Lung (tissue), 12 donors: ENCODE measurements around the gene RELB. TPM values are rescaled to one million over a fixed set of nuclear protein-coding genes. Genes with fewer than 3 reads are reported as not detected.

Experiments used
- ATAC-seq: fragments of 200-7000 bp; cut with Tn5 transposase; one replicate; pipeline ENCODE4 v1.9.1; 2020; ENCODE audit warnings: moderate number of reproducible peaks; ENCODE audit not compliant: insufficient read depth, low FRiP score
- DNase-seq, 3 donors: peaks; one replicate each; pipeline ENCODE4 v3.0.0-alpha.2; 2013 to 2017
- H3K27ac ChIP-seq, 2 donors: one replicate each; pipeline ENCODE4 v1.5.1; 2013; ENCODE audit warnings: mild to moderate bottlenecking in 2 of 2, moderate library complexity in 2 of 2, control low read depth in 1 of 2, inconsistent platforms in 1 of 2, low read depth in 1 of 2, low read length in 1 of 2
- H3K27me3 ChIP-seq, 3 donors: one replicate each; pipeline ENCODE4 v1.5.1; 2013; ENCODE audit warnings: low read length in 2 of 3; ENCODE audit not compliant: control insufficient read depth in 3 of 3, insufficient read depth in 3 of 3
- H3K36me3 ChIP-seq, 4 donors: one replicate each; pipeline ENCODE4 v1.5.1; 2013; ENCODE audit warnings: low read length in 4 of 4, mild to moderate bottlenecking in 1 of 4, moderate library complexity in 1 of 4; ENCODE audit not compliant: control insufficient read depth in 4 of 4, insufficient read depth in 4 of 4
- H3K4me1 ChIP-seq, 5 donors: one replicate each; pipeline ENCODE4 v1.5.1; 2013; ENCODE audit warnings: low read length in 5 of 5, mild to moderate bottlenecking in 2 of 5, moderate library complexity in 1 of 5; ENCODE audit not compliant: control insufficient read depth in 5 of 5, insufficient read depth in 5 of 5
- H3K4me3 ChIP-seq: one replicate; pipeline ENCODE4 v1.5.1; 2013; ENCODE audit warnings: mild to moderate bottlenecking, control low read depth, moderate library complexity
- H3K9ac ChIP-seq, 2 donors: one replicate each; pipeline ENCODE4 v1.5.1; 2013; ENCODE audit warnings: low read length in 2 of 2, control low read depth in 1 of 2; ENCODE audit not compliant: insufficient read depth in 1 of 2
- H3K9me3 ChIP-seq, 4 donors: one replicate each; pipeline ENCODE4 v1.5.1; 2013; ENCODE audit warnings: low read length in 3 of 4, mild to moderate bottlenecking in 1 of 4, moderate library complexity in 1 of 4; ENCODE audit not compliant: control insufficient read depth in 4 of 4, insufficient read depth in 3 of 4
- WGBS, 2 donors: extraction: QIAGEN DNeasy Blood & Tissue Kit; methylation state at CpG; one replicate each; pipeline ENCODE4 v1.1.7; 2013; 5-methylcytosine and 5-hydroxymethylcytosine counted together
- polyA plus RNA-seq, 2 donors: library from polyadenylated mRNA; stranded (reverse); fragments of 200-250 nt; gene quantifications; one replicate each; pipeline ENCODE4 v1.2.1, GENCODE V29; 2013
- total RNA-seq, 2 donors: library from RNA; depleted of rRNA in 1 of 2; stranded (reverse); fragments of >200 nt in 1 of 2; gene quantifications; one replicate each; pipeline ENCODE4 v1.2.1, GENCODE V29; 2014 to 2021
- TF ChIP-seq, protein P1 (sequence below): IDR thresholded peaks from 2 replicates; pipeline ENCODE4 v1.5.1; 2012; ENCODE audit warnings: mild to moderate bottlenecking; ENCODE audit errors: control extremely low read depth, extremely low read depth
- donor health status: control.
- donor health status: control.
- donor health status: Bipolar disorder and iron deficiency.
- donor health status: healthy.
- donor health status: DM: yes; HTN: yes; CAD: no.

The RELB gene
- total and polyA plus RNA-seq, 4 donors = 9.4 to 65.9 (median 19.8) TPM

DNA sequence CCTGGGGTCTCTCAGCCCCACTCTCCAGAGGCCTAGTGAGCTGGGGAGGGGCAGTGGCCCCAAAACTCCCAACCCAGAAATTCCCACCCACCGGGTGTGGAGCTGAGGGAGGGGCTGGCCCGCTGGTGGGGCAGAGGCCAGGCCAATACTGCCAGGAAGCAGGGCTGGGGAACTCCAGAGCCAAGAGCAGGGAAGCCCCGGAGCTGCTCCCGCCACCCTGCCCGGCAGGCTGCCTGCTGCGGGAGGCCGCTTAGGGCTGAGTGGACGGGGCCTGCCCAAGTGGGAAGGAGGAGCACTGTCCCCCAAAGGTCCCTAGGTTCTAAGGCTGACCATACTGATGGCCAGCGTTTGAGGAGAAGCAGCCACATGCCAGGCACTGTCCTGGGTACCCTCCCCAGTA is 13.0 kb upstream of the RELB start:
- ATAC-seq (no peak), DNase-seq (no peak)
- peaks cover 10 to 86% (median 16%) of the 10 kb centered on the region in 4 donors for H3K36me3 ChIP-seq
- WGBS, 2 donors = 84 to 92% methylated on average over 7 to 9 of the region's 9 CpGs
- no peak overlapping the region for H3K9ac ChIP-seq
- no peaks in the 10 kb centered on the region for H3K4me1 ChIP-seq
- H3K27me3 ChIP-seq = no peaks in the 10 kb centered on the region
- H3K4me3 ChIP-seq = no peak overlapping the region
- TF ChIP-seq, protein P1, sequence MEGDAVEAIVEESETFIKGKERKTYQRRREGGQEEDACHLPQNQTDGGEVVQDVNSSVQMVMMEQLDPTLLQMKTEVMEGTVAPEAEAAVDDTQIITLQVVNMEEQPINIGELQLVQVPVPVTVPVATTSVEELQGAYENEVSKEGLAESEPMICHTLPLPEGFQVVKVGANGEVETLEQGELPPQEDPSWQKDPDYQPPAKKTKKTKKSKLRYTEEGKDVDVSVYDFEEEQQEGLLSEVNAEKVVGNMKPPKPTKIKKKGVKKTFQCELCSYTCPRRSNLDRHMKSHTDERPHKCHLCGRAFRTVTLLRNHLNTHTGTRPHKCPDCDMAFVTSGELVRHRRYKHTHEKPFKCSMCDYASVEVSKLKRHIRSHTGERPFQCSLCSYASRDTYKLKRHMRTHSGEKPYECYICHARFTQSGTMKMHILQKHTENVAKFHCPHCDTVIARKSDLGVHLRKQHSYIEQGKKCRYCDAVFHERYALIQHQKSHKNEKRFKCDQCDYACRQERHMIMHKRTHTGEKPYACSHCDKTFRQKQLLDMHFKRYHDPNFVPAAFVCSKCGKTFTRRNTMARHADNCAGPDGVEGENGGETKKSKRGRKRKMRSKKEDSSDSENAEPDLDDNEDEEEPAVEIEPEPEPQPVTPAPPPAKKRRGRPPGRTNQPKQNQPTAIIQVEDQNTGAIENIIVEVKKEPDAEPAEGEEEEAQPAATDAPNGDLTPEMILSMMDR = no peak
- no peaks in the 10 kb centered on the region for H3K9me3 ChIP-seq
- H3K27ac ChIP-seq = no peak overlapping the region

DNA sequence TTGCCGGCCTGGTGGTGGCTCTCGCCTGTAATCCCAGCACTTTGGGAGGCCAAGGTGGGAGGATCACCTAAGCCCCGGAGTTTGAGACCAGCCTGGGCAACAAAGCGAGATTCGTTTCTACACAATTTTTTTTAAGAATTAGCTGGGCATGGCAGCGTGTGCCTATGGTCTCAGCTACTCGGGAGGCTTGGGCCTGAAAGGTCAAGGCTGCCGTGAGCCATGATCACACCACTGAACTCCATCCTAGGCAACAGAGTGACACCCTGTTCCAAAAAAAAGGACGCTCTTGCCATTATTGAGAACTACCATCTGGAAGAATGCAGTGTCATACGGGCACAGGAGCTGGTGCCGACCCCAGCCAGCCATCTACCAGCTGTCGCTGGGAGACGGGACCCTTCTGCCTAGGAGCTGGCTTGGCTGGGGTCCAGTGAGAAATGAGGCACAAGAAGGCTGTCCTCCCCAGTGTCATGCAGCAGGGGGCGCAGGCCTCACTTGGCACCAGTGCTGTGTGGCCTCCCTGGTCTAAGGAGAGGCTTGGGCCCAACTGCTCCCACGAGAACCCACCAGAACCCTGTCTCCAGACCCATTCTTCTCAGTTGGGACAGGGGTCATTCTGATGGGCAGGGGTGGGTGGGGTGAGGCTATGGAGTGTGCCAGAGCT is 12.2 kb upstream of the RELB start:
- WGBS, 2 donors = 84 to 90% methylated on average over 15 of the region's 15 CpGs
- H3K36me3 ChIP-seq = peaks cover 10 to 87% (median 16%) of the 10 kb centered on the region in 4 donors
- H3K9ac ChIP-seq = no peak overlapping the region
- DNase-seq (peak; percentile 52 to 73 (median 52)), ATAC-seq (no peak)
- H3K27ac ChIP-seq = no peak overlapping the region
- TF ChIP-seq, protein P1 = peak; percentile 20
- no peaks in the 10 kb centered on the region for H3K27me3 ChIP-seq
- H3K4me1 ChIP-seq = no peaks in the 10 kb centered on the region
- no peaks in the 10 kb centered on the region for H3K9me3 ChIP-seq
- no peak overlapping the region for H3K4me3 ChIP-seq

GRCh38 chr19:44990459-44990858 is 10.8 kb upstream of the RELB start:
- no peak overlapping the region for H3K4me3 ChIP-seq
- TF ChIP-seq, protein P1 = no peak
- ATAC-seq (no peak), DNase-seq (no peak)
- no peak overlapping the region for H3K27ac ChIP-seq
- H3K9ac ChIP-seq = no peak overlapping the region
- H3K9me3 ChIP-seq = no peaks in the 10 kb centered on the region
- 92 to 94% methylated on average over 14 of the region's 14 CpGs for WGBS, 2 donors
- no peaks in the 10 kb centered on the region for H3K4me1 ChIP-seq
- H3K36me3 ChIP-seq = peaks cover 6 to 77% (median 15%) of the 10 kb centered on the region in 4 donors
- H3K27me3 ChIP-seq = no peaks in the 10 kb centered on the region

DNA sequence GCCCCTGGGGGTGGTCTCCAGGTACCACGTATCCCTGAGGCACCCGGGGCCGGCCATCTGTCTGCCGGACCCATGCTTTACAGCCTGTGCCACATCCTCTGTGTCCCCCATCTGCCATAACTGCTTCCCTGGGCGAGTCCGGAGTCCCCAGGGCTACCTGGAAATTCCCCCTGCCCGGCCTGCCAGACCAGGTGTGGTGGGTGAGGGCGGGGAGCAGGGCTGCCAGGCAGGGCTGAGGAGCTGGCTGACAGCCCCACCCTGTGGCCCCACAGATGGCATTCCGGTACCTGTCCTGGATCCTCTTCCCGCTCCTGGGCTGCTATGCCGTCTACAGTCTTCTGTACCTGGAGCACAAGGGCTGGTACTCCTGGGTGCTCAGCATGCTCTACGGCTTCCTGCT is 10.3 kb upstream of the RELB start:
- Histone ChIP-seq H3K36me3 (peaks cover 5 to 73% (median 15%) of the 10 kb centered on the region in 4 donors), H3K9ac (no peak overlapping the region), H3K4me1 (no peaks in the 10 kb centered on the region), H3K27ac (no peak overlapping the region), H3K9me3 (no peaks in the 10 kb centered on the region), H3K4me3 (no peak overlapping the region), H3K27me3 (no peaks in the 10 kb centered on the region)
- ATAC-seq (no peak), DNase-seq (no peak)
- TF ChIP-seq, protein P1 = no peak
- 92 to 97% methylated on average over 12 of the region's 12 CpGs for WGBS, 2 donors
